Panc1 (cell line): ENCODE results near the gene PCSK2.

Source experiments
- POLR2AphosphoS5 ChIP-seq: IDR thresholded peaks from 2 replicates; pipeline ENCODE4 v1.6.1; 2012; ENCODE audit warnings: mild to moderate bottlenecking, low read depth, low read length, moderate library complexity
- TF ChIP-seq, protein P1 (sequence below): fragments of 450-650 bp; IDR thresholded peaks from 2 replicates; pipeline ENCODE4 v1.5.1; 2017; ENCODE audit warnings: mild to moderate bottlenecking
- TF ChIP-seq, protein P2 (sequence below), 2 experiments: IDR thresholded peaks; 2 replicates each; pipeline ENCODE4 v1.6.1; 2011 to 2012; ENCODE audit warnings: low read depth in 2 of 2, control low read depth in 1 of 2, low read length in 1 of 2, mild to moderate bottlenecking in 1 of 2, moderate library complexity in 1 of 2; ENCODE audit not compliant: insufficient read depth in 1 of 2

DNA sequence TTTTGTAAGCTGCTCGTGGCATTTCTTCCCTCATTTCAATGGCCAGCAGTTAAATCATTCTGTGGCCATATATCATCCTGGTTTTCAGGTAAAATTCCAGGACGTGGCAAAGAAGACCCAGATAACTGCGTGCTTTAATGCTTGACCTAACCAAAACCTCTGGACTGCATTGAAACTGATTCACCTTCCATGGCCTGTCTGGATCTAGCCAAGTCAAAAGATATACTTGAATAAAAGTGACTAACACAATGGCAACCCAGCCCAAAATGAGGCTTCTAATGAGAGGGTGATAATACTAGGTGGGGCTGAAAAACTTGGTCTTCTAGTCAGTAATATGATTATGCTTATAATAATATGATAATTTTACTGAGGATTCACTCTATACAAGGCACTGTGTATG, 16.5 kb upstream of the PCSK2 start:
- TF ChIP-seq, protein P1, sequence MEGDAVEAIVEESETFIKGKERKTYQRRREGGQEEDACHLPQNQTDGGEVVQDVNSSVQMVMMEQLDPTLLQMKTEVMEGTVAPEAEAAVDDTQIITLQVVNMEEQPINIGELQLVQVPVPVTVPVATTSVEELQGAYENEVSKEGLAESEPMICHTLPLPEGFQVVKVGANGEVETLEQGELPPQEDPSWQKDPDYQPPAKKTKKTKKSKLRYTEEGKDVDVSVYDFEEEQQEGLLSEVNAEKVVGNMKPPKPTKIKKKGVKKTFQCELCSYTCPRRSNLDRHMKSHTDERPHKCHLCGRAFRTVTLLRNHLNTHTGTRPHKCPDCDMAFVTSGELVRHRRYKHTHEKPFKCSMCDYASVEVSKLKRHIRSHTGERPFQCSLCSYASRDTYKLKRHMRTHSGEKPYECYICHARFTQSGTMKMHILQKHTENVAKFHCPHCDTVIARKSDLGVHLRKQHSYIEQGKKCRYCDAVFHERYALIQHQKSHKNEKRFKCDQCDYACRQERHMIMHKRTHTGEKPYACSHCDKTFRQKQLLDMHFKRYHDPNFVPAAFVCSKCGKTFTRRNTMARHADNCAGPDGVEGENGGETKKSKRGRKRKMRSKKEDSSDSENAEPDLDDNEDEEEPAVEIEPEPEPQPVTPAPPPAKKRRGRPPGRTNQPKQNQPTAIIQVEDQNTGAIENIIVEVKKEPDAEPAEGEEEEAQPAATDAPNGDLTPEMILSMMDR, result no peak
- no peak for TF ChIP-seq POLR2AphosphoS5
- TF ChIP-seq, protein P2, sequence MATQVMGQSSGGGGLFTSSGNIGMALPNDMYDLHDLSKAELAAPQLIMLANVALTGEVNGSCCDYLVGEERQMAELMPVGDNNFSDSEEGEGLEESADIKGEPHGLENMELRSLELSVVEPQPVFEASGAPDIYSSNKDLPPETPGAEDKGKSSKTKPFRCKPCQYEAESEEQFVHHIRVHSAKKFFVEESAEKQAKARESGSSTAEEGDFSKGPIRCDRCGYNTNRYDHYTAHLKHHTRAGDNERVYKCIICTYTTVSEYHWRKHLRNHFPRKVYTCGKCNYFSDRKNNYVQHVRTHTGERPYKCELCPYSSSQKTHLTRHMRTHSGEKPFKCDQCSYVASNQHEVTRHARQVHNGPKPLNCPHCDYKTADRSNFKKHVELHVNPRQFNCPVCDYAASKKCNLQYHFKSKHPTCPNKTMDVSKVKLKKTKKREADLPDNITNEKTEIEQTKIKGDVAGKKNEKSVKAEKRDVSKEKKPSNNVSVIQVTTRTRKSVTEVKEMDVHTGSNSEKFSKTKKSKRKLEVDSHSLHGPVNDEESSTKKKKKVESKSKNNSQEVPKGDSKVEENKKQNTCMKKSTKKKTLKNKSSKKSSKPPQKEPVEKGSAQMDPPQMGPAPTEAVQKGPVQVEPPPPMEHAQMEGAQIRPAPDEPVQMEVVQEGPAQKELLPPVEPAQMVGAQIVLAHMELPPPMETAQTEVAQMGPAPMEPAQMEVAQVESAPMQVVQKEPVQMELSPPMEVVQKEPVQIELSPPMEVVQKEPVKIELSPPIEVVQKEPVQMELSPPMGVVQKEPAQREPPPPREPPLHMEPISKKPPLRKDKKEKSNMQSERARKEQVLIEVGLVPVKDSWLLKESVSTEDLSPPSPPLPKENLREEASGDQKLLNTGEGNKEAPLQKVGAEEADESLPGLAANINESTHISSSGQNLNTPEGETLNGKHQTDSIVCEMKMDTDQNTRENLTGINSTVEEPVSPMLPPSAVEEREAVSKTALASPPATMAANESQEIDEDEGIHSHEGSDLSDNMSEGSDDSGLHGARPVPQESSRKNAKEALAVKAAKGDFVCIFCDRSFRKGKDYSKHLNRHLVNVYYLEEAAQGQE (IDR thresholded peaks at IDR 0.05; ENCODE audit: insufficient read depth in 1 of 2, low read depth in 2 of 2, low read length in 1 of 2), result no peak
